Lower leg skin (tissue), 4 donors: ENCODE measurements around the gene GPC5. TPM values are rescaled to one million over a fixed set of nuclear protein-coding genes. Genes with fewer than 3 reads are reported as not detected.

Experiments used
- DNase-seq, 2 donors: peaks; one replicate each; pipeline ENCODE4 v3.0.0-alpha.2; 2019; ENCODE audit warnings: low spot score in 2 of 2
- H3K4me3 ChIP-seq: fragments of 200-600 bp; sonication (generic); 2 replicates; pipeline ENCODE4 v1.5.1; 2017; ENCODE audit warnings: mild to moderate bottlenecking, low read depth; ENCODE audit not compliant: poor library complexity, severe bottlenecking
- POLR2A ChIP-seq, 2 donors: fragments of 450-650 bp; IDR thresholded peaks; one replicate each; pipeline ENCODE4 v1.6.1; 2016 to 2017; ENCODE audit warnings: antibody characterized with exemption in 2 of 2, mild to moderate bottlenecking in 1 of 2, moderate library complexity in 1 of 2
- WGBS, 2 donors: methylation state at CpG; one replicate each; pipeline ENCODE4 v1.1.5; 2018; 5-methylcytosine and 5-hydroxymethylcytosine counted together
- intact Hi-C: fragments of 100-400 bp; cut with DNase I; formaldehyde crosslinking; loops from one replicate; pipeline ENCODE4 v1.15.0; 2023; ENCODE audit warnings: low total_unique reads
- total RNA-seq, 4 donors: library from RNA; depleted of rRNA; stranded (reverse); fragments of >200 nt; gene quantifications; one replicate each; pipeline ENCODE4 v1.1.0, GENCODE V29; 2016
- TF ChIP-seq, protein P1 (sequence below), 3 donors: fragments of 450-650 bp; IDR thresholded peaks; one replicate each; pipeline ENCODE4 v1.5.1; 2016; ENCODE audit warnings: antibody characterized with exemption in 3 of 3, mild to moderate bottlenecking in 3 of 3, moderate library complexity in 2 of 3

Gene GPC5
- total RNA-seq, 4 donors from 2014 or later: 0.46 to 1.3 (median 0.82) TPM

DNA sequence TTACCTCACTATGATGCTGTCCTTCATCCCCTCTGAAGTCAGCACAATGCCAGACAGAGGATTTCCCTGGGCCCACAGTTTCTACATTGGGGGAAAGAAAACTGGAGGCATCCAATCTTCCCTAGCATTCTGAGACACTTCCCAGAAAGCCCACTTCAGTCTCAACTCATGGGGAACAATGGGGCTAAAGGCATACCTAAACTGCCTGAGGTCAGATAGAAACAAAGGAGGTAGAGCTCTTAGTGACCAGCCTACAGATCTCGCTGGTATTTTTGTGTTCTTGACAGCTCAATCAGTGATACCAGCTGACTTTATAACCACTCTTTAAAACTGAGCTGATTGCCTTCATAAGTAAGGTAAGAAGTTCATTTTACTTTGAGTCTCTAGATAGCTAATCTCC lies 947.2 kb downstream of the GPC5 start:
- 58 to 75% methylated on average over 1 of the region's 1 CpG for WGBS, 2 donors
- H3K4me3 ChIP-seq: no peak overlapping the region
- no peak for DNase-seq
- intact Hi-C loops: no loop called here
- no peak for TF ChIP-seq POLR2A (IDR thresholded peaks at IDR 0.05)
- TF ChIP-seq, protein P1, sequence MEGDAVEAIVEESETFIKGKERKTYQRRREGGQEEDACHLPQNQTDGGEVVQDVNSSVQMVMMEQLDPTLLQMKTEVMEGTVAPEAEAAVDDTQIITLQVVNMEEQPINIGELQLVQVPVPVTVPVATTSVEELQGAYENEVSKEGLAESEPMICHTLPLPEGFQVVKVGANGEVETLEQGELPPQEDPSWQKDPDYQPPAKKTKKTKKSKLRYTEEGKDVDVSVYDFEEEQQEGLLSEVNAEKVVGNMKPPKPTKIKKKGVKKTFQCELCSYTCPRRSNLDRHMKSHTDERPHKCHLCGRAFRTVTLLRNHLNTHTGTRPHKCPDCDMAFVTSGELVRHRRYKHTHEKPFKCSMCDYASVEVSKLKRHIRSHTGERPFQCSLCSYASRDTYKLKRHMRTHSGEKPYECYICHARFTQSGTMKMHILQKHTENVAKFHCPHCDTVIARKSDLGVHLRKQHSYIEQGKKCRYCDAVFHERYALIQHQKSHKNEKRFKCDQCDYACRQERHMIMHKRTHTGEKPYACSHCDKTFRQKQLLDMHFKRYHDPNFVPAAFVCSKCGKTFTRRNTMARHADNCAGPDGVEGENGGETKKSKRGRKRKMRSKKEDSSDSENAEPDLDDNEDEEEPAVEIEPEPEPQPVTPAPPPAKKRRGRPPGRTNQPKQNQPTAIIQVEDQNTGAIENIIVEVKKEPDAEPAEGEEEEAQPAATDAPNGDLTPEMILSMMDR (IDR thresholded peaks at IDR 0.05): no peak

DNA sequence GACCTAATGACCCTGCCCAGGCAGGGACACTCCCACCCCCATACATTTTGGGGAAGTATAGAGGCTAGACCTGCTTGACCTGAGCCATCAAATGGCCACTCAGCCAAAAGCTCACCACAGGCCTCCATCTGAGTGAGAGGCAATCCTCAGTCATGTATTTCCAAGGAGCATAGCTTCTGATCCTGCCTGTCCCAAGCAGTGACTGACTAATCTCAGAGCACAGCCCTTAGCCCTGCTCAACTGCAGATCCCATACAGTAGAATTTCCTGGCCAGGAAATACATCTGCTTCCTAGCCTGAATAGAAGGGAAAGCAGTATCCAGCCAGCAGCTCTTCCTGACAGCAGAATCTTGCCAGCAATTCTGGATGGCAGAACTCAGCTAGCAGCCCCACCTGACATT lies 947.6 kb downstream of the GPC5 start:
- H3K4me3 ChIP-seq: no peak overlapping the region
- TF ChIP-seq POLR2A (IDR thresholded peaks at IDR 0.05): no peak
- TF ChIP-seq, protein P1 (IDR thresholded peaks at IDR 0.05): no peak
- no peak for DNase-seq
- intact Hi-C loops: no loop called here

DNA sequence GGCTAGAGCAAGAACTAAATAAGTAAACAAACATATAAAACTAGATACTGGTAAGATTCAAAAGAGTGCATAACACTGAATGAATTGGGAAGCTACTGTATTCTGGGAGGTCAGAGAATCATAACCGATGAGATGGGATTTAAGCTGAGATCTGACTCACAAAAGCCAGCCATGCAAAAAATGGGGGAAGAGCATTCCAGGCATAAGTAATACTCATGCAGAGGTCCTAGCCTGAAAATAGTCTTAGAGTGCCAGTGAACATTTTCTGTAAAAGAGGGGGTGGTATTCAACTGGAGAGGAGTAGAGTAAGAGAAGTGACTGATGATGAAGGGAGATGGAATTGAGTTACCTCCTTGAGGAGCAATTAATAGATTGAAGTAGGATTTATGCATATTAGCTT lies 956.2 kb downstream of the GPC5 start:
- WGBS, 2 donors: 91 to 95% methylated on average over 1 of the region's 1 CpG
- DNase-seq: no peak
- intact Hi-C loops: no loop called here
- TF ChIP-seq, protein P1 (IDR thresholded peaks at IDR 0.05): no peak
- no peak for TF ChIP-seq POLR2A (IDR thresholded peaks at IDR 0.05)
- H3K4me3 ChIP-seq: no peak overlapping the region

DNA sequence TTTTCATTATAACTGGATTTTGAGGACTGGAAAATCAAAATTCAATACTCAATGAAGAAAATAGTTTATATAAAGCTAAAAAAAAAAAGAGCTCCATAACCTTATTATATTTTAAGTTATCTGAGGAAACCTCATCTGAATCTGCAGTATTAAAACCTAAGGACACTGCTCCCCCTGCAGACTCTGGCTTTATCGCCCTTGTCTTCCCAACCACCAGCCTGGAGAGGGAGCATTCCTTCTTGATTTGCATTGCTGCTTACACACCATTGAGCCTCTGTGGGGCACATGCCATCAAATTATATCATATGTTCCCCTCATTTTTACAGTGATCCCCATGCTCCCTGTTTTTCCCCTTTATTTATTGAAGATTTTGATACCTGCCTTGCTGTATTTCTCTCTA lies 956.8 kb downstream of the GPC5 start:
- no peak overlapping the region for H3K4me3 ChIP-seq
- no peak for DNase-seq
- WGBS, 2 donors: 36 to 53% methylated on average over 1 of the region's 1 CpG
- intact Hi-C loops: no loop called here
- TF ChIP-seq POLR2A (IDR thresholded peaks at IDR 0.05): no peak
- TF ChIP-seq, protein P1 (IDR thresholded peaks at IDR 0.05): no peak

DNA sequence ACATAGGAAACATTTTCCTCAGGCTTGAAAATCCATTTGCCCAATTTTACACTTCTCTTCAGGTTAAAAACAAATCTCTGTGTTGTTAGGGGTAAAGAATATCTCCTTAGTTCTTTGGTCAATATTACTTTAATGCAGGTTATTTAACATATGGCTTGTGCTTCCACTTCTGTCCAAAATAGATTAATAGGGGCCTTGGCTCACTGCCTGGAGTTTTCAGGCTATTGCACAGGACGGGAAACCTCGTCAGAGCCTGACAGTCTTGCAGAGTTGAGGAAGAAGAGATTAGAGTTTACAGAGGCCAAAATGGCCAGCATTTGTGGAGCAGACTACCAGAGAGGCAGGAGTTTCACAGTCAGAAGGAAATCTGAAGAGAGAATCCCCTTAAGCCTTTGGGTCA lies 964.3 kb downstream of the GPC5 start:
- intact Hi-C loops: no loop called here
- no peak for TF ChIP-seq POLR2A (IDR thresholded peaks at IDR 0.05)
- TF ChIP-seq, protein P1 (IDR thresholded peaks at IDR 0.05): no peak
- WGBS, 2 donors: 25 to 43% methylated on average over 2 of the region's 2 CpGs
- no peak for DNase-seq
- H3K4me3 ChIP-seq: no peak overlapping the region

DNA sequence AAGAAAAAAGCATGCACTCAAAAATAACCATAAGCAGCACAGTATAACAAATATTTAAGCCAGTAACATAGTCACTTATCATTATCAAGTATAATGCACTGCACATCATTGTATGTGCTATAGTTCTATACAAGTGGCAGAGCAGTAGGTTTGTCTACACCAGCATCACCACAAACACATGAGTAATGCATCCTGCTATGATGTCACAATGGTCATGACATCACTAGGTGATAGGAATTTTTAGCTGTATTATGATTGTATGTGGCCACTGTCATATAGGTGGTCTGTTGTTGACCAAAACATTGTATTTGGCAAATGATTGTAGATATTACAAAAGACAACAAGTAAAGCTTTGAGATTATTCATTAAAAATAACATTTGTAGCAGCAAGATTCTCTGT lies 967.5 kb downstream of the GPC5 start:
- DNase-seq: no peak
- intact Hi-C loops: no loop called here
- no peak overlapping the region for H3K4me3 ChIP-seq
- TF ChIP-seq, protein P1 (IDR thresholded peaks at IDR 0.05): no peak
- no peak for TF ChIP-seq POLR2A (IDR thresholded peaks at IDR 0.05)
